ENCODE results near the gene HOXB2.

HOXB2 gene

DNA sequence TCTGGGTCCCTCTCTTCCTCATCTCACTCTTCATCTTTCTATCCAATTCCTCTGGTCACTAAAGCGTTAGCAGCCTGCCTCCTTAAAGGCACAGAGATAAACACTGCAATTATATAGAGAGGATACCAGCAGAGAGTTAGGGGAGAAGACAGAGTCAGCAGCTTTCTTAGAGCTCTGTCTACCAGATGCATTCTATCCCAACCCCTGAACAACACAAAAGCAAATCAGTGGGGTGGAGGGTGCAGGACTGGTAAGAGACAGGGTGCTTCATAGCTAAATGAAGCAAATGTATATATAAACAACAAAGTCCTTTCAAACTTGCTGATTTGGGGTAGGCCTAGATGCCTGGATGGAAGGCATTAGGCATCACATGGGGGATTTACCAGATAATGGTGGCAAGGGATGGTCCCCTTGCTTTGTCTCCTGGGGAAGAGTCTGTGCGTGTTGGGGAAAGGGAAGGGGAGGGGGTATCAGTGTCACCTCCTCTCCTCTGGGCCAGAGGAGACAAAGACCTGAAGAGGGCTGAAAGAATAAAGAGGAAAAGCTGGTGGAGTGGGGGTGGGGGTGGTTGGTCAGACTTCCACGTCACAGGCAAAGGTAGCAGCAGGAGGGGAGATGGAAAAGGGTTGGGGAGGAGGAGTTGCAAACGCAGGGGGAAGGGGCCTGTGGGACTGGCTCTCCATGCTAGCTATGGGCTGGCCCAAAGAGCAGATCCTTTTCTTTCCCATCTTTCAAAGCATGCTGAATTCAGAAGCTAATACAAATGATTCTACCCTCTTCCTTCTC lies 21.2 kb upstream of the HOXB2 start:
- FAIRE-seq = no peak
- no peak for DNase-seq (ENCODE audit: low spot score)

DNA sequence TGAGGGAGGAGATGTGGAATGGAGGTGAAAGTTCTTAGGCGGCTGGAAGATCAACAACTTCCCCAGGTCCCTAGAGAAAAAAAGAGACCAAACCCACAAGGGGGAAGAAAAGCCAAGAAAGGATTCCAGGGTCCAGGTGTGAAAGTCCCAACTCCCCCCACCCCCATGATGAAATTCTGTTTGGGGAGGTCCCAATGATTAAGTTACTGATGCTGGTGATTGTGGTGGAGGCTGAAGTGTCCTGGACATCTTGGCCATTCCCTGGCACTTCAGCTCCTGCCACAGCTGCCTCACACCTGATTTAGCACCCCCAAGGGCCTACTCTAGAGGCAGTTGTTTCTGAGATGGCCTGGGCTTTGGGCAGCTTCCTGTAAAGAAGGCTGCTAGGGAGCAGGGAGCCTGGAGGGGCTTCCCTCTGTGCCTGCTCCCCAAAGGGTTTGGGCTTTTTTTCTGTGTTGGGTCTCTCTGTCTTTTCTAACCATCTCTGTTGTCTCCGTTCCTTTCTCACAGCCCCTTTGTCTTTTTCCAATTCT lies 20.2 kb upstream of the HOXB2 start:
- FAIRE-seq (no peak), DNase-seq (ENCODE audit: low spot score) (no peak)

DNA sequence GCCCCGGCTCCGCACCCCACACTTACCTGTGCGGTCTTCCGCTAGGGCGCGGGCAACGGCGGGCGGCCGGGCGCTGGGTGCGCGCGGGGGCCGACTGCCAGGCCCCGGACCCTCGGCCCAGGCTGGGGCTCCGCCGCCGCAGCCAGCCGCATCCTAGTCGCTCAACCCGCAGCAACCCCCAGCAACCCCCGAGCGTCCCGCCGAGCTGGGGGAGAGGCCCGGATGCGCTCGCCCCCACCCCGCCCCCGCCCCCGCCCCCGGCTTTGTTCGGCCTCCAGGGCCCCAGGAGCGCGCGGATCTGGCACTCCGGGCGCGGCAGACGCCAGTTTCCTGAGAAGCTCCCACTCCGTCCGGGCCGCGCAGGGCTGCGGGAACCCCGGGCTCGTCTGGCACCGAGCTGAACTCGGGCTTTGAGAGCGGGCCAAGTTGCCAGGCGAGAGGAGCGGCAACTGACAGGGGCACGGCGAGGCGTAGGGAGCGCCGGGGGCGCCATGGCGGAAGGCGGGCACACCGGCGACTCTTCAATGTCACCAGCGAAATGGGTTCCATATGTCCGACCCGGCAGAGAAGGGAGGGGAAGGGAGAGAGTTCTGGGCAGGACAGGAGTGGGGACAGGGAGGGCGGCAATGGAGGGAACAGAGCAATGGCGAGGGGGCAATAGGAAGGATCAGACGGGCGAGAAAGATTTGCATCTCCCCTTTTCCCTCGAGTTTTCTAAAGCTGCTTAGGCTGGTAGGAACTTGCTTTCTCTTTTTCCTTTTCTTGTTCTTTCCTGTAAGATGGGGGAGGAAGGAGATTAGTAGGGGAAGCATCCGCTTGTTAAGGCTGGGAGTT lies 19.5 kb upstream of the HOXB2 start:
- no peak for FAIRE-seq
- DNase-seq (ENCODE audit: low spot score) = no peak

DNA sequence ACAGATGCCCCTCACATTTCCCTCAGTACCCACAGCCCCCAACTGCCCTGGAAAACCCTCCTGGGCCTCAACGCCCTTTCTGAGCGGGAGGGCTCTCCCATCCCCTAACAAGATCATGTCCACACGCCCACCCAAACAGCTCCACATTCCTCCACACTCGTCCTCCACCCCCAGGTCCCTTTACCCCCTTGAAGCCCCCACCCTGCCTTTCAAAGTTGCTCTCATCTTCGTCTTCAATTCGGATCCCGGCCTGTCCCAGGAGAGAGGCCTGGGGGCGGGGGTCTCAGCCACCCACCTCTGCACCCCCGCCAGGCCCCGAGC lies 18.9 kb upstream of the HOXB2 start:
- FAIRE-seq (no peak), DNase-seq (ENCODE audit: low spot score) (no peak)

DNA sequence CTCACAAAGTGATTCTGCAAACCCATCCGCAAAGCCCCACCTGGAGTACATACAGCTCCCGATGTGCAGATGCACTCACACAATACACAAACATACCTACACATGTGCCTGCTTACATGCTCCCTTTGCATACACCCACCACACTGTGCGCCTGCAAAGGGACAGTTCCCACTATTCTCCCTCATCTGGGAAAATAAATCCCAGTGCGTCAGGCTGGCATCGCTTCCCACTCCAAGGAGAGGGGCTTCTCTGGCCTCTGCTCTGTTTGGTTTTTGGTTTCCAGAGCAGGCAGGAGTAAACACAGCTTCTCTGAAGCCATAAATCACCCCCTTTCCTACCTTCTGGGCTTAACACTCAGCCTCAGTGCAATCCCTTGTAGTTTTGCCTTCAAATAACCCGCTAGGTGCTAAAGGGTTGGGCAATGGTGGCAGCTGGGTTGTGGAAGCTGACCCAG lies 18.5 kb upstream of the HOXB2 start:
- DNase-seq (ENCODE audit: low spot score) = no peak
- no peak for FAIRE-seq

DNA sequence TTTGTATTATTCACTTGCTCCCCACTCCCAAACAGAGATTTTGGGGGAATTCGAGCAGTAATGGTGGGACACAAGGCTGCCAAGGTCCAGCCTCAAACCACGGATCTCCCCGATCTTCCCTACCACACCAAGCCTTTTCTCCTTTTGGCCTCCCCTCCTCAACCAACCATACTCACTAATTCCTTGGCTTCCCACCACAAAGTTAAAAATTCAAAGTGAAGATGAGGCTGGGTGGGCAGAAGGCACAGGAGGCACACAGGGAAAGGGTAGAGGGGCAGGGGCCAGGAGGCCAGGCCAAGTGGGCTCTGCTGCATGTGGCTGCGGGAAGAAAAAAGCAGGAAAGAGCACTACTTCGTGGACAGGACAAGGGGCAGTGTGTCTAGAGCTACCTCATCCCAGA lies 18.0 kb upstream of the HOXB2 start:
- no peak for FAIRE-seq
- no peak for DNase-seq (ENCODE audit: low spot score)

DNA sequence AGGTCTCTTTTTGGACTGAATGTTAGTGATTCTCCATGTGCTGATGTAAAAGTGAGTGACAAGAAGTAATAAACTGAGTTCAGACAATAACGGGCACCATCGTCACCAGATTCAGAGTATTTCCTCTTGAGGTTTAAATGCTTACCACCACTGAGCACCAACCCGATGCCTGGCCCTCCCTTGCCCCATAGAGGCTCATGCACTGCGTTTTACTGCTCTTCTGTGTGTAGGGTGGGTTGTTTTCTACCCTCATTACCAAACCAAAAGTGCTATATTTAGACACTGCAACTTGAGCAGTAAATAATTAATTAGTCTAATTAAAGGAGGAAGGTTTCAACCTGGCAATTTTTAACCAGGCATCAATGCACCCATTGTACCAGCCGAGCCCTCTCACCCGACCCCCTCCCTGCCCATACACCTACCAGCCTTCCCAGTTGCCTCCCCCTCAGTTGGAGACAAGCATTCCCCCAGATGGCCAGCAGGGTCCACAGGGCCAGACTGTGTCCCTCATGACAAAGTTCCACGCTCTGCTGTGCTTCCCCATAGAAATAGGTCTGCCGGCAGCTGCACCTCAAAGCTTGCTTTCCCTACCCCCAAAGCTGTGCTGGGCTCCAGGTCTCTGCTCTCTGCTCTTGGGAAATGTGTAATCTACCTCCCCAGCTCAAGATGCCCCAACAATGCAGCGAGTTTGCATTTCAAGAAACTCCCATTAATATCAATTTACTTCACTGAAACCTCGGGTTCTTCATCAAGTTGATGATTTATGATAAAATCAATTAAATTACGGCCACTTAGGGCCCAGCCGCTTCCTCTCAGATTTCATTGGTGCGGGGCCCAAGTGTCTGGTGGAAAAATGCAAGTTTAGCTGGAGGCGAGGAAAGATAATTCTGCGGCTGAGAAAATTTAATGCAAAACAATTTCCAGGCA lies 17.2 kb upstream of the HOXB2 start:
- no peak for FAIRE-seq
- DNase-seq (ENCODE audit: low spot score) = no peak

DNA sequence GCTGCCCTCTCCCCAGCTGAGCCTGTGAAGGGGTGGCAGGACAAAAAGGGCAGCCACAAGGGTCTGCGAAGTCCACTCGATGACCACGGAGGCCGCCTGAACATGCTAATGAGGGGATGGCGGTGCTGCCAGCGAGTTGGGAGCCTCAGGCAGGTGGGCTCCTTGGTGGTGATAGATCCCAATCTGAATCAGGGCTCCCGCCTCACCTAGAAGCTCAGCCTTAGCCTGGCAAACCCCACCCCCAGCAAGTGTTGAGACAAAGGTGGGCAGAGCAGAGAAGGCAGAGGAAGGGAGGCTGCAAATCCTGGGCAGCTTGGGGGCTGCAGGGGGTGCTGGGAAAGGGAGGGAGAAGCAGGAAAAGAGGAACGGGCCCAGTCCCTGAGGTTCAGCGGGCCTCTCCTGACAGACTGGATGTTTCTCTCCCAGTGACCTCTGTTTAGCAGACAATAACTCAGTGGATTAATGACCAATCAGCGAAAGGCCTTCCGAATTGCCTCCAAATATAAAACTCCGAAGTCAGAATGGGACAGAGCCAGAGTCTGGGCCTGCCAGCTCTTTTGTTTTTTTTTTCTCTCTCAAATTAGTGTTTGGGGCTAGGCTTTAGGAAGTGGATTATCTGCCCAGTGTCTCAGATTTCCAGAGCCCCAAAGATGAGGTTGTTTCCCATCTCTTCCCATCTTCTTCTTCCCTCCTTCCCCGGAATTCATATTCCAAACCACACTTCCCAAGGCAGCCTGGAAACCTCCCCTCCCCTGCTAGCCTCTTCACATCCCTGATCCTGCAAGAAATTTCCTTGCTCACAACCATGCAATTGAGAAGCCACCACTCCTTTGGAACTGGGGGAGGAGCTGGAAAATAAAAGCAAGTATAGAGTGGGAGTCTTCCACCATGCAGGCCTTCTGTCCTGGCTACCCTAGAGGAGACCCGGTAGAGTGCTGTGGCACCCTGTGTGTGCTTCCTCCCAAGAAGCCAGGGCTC lies 15.2 kb upstream of the HOXB2 start:
- no peak for DNase-seq (ENCODE audit: low spot score)
- FAIRE-seq = no peak

DNA sequence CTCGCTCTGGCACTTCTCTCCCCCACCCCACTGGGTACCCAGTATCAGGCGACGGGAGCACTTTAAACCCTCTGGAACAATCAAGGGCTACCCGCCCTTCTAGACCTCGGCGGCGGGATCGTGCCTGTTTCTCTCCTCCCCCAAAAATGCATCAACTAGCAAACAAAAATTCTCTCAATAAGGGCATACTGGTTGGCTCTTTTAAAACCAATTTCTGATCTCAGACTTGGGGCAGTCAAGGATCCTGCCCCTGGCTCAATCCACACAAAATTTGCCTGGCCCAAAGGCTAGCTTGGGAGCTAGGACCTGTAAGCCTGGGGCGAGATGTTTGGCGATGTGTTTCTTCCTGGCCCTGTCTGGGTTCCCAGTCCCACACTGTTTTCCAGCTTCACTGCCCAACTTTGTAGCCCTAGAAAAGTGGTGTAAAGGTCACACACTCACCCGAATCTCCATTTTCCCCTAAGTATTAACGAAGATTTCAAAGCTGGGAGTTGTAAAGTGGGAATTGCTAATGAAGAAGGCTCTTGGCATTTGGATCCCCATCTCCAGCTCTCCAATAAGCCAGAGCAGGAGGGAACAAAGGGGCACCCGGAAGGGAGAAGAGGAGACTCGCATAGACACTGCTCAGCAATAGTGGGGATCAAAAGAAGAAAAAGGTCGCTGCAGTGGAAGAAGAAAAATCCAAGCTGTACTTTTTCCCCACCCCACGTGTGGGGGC lies 14.4 kb upstream of the HOXB2 start:
- DNase-seq (ENCODE audit: low spot score) (no peak), FAIRE-seq (no peak)

DNA sequence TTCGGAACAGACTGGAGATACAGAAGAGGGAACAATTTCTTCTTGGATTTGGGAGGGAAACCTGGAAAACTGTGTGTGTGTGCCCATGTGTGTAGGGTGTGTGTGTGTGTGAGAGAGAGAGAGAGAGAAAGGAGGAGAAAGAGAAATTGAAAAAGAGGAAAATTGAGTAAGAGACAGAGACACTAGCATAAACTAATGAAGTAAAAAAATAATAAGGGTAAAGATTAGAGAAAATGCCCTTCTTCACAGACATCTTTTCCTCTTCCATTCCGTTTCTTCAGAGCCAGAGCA lies 13.9 kb upstream of the HOXB2 start:
- FAIRE-seq = no peak
- DNase-seq (ENCODE audit: low spot score) = no peak

DNA sequence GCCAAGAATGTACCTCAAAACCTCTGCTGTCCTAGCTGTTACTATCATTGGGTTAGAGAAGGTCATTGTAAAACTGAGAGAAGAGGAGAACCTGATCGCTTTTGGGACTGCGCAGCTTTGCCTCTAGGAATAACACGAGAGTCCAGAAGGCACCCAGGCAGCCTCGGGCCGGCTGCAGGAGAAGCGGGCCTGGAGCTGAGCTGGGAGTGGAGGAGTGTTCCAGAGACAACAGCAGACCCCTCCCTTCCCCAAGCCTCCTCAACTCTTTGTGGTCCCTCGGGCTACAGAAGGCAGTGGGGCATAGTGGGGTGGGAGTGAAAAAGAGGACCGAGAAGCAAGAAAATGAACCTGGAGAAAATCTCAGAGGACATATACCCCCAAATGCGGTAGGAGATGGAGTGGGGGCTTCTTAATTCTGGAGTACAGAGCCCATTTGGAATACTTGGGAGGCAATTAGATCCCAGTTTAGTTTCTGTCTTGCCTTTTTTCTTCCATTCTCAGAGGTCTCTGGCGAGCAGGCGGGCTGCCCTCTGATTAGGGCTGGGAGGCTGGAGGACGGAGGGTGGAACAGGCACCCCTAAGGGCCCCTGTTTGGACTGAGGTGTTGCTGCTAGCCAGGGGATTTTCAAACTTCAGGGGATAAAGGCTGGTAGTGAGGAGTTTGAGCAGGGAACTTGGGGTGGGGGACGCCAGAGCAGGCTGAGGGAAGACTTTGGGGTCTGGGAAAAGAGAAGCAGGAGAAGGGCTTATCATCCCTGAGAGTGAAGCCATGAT lies 13.3 kb upstream of the HOXB2 start:
- no peak for FAIRE-seq
- DNase-seq (ENCODE audit: low spot score) = no peak

DNA sequence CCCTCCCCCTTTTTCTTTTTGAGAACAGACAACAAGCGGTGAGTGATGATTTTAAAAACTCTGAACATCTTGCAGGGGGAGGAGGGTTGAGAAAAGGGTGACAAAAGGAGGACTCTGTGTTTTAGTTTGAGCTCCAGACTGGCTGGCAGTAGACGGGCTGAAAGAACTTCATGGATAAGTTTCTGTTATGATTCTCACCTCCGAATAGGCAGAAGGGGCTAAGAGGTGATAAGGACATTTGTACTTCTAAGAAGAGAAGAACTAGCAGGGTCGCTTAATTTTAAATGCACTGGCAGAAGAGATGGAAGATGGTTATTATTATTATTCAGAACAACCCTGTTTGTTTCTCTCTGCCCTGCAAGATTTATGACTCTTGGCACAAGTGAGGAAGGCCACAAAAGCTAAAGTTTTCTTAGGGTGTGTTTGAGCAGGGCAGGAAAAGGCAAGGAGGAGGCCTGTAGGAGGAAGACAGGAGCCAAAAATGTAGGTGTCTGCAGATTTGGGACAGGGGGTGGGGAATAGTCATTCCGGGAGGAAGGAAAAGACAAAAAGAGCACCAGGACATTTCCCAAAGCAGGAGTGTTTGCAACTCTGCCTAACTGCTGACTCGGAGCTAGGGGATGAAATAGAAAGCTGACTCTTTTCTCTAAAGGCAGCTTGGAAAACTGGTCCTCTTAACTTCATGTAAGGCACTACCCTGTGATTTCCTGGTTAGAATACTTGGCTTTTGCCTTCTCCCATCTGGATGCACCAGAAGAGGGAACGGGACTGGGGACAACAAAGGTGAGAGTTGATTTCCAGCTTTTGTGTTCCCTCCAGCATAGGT lies 11.9 kb upstream of the HOXB2 start:
- DNase-seq (ENCODE audit: low spot score) (no peak), FAIRE-seq (no peak)

DNA sequence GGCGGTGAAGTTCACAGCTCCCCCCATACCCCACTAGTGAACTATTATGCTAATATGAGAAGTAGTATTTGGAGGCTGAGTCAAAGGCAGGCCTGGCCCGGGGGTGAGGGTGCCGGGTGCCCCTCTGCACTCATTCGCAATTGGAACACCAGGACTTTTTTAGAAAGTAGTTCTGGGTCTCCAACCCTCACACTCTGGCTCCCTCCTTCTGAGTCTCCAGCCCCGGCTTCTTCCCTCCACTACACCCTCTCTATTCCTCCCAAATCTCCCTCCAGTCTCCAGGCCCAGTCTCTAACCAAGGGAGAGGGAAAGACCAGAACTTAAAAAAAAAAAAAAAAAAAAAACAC lies 11.3 kb upstream of the HOXB2 start:
- no peak for FAIRE-seq
- DNase-seq (ENCODE audit: low spot score) = no peak

DNA sequence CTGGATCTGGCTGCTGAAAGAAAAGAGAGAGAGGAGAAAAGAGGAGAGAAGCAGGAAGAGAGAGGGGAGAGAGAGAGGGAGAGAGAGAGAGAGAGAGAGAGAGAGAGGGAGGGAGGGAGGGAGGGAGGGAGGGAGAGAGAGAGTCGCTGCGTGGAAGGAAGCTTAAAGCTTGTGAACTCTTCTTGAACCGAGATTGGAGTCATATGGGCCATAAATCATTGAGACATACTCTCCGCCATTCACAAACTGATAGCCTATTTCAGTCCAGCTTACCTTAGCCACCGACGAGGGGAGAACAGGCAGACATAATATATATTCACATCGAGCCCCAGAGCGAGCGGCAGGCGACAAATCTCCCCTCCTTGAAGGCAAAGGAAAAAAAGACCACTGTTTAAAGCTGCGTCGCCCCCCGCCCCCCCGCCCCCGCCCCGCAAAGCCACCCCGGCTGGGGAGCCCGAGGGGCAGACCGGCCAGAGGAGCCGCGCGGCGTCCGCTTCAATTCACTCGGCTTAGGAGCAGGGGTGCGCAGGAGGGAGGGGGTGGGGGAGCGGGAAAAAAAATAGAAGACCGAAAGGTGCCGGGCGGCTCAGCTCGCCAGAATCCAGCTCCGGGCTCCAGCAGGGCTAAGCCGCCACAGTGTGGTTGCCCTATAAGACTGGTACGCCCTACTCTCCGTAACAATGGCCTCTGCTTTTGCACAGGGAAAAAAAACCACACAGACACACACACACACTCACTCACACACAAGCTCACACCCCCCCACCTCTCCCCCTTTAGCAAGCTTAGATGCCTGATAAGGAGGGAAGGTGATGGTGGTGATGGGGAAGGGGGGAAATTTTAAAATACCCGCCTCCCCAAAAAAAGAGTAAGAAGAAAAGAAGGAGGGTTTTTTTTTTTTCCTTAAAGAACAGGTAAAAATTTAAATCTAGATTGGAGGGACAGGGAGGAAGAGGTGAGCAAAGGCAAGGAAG lies 10.6 kb upstream of the HOXB2 start:
- FAIRE-seq = no peak
- peak; percentile 90 for DNase-seq (ENCODE audit: low spot score)

DNA sequence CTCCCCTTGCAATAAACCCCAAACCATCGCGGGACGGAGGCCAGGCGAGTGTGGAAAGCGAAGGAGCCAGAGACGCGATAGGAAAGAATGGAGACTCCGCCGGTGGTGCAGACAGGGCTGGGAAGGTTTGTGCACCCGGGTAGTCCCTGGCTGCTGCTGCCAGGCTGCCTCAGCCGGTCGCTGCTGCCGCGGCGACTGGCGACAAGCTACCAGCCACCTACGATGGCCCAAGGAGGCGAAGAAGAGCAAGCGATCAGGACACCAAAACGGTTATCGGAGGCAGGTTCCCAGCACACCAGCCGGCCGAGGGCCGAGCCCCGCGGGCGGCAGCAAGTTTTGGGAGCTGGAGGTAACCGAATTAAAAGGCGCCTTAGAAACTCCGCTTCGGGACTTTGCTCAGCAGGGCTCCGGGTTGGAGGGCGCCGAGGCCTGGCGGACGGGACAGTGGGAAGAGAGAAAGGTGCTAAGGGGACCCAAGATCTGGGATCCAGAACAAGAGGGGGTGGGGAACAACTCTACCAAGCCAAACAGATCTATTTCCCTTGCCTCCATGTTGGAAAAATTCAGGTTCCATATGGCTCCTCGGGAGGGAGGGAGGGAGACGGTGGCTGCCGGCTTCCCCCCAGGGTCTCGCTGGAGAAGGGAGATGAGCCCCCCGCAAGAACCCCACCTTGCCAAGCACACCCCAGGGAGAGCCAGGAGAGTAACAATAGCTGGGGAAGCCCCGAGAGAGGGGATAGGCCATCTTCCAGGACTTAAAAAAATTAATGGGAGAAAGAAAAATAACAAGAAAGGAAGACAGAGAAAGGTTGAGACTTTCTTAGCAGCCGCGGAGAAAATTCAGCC lies 9.7 kb upstream of the HOXB2 start:
- no peak for FAIRE-seq

DNA sequence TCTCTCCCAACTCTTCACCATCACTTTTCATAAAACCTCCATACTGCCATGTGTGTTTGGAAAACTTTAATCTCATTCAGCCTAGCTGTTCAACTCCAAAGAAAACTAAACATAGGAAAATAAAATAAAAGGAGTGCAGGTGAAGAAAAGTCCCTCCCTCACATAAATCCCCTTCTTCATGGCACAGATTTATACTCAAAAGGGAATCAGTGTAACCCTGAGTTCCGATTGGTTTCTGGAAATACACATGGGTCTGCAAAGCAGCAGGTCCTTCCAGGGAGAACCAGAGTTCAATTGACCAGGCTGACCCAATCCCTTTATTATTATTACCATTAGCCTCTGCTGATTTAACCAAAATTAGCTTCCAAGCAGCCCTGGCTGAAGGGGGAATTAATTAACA lies 8.9 kb upstream of the HOXB2 start:
- DNase-seq (ENCODE audit: low spot score) (no peak), FAIRE-seq (no peak)

More for the DNA sequence above, 9.7 kb upstream of the HOXB2 start:
- DNase-seq (ENCODE audit: low spot score) = no peak
